ENCODE measurements around the gene HRNR.
"Not testable (repeated sequence)": the region's sequence is repeated elsewhere in the genome, so short reads cannot be mapped to it uniquely, and the experiment has no call there.

DNA sequence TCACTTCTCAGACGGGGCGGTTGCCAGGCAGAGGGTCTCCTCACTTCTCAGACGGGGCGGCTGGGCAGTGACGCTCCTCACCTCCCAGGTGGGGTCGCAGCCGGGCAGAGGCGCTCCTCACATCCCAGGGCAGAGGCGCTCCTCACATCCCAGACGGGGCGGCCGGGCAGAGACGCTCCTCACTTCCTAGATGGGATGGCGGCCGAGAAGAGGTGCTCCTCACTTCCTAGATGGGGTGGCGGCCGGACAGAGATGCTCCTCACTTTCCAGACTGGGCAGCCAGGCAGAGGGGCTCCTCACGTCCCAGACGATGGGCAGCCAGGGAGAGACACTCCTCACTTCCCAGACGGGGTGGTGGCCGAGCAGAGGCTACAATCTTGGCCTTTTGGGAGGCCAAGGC lies 32.4 kb upstream of the HRNR start:
- TF ChIP-seq, protein P1, sequence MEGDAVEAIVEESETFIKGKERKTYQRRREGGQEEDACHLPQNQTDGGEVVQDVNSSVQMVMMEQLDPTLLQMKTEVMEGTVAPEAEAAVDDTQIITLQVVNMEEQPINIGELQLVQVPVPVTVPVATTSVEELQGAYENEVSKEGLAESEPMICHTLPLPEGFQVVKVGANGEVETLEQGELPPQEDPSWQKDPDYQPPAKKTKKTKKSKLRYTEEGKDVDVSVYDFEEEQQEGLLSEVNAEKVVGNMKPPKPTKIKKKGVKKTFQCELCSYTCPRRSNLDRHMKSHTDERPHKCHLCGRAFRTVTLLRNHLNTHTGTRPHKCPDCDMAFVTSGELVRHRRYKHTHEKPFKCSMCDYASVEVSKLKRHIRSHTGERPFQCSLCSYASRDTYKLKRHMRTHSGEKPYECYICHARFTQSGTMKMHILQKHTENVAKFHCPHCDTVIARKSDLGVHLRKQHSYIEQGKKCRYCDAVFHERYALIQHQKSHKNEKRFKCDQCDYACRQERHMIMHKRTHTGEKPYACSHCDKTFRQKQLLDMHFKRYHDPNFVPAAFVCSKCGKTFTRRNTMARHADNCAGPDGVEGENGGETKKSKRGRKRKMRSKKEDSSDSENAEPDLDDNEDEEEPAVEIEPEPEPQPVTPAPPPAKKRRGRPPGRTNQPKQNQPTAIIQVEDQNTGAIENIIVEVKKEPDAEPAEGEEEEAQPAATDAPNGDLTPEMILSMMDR (IDR thresholded peaks at IDR 0.05; ENCODE audit: low read depth, low read length, missing input control): not testable (repeated sequence)
- not testable (repeated sequence) for TF ChIP-seq FOXA1 (IDR thresholded peaks at IDR 0.05); SP1 (IDR thresholded peaks at IDR 0.05); EGR1 (IDR thresholded peaks at IDR 0.05; ENCODE audit: low read depth in 2 of 2); YY1 (IDR thresholded peaks at IDR 0.05); TAF1 (conservative IDR thresholded peaks at IDR 0.05); GABPA (IDR thresholded peaks at IDR 0.05 in 1 of 2, conservative IDR thresholded peaks at IDR 0.05 in 1 of 2); JUND (IDR thresholded peaks at IDR 0.05); NR2F2 (IDR thresholded peaks at IDR 0.05); HNF4A (conservative IDR thresholded peaks at IDR 0.05)
- TF ChIP-seq, protein P2, sequence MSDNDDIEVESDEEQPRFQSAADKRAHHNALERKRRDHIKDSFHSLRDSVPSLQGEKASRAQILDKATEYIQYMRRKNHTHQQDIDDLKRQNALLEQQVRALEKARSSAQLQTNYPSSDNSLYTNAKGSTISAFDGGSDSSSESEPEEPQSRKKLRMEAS (IDR thresholded peaks at IDR 0.05): not testable (repeated sequence)
- TF ChIP-seq, protein P3, sequence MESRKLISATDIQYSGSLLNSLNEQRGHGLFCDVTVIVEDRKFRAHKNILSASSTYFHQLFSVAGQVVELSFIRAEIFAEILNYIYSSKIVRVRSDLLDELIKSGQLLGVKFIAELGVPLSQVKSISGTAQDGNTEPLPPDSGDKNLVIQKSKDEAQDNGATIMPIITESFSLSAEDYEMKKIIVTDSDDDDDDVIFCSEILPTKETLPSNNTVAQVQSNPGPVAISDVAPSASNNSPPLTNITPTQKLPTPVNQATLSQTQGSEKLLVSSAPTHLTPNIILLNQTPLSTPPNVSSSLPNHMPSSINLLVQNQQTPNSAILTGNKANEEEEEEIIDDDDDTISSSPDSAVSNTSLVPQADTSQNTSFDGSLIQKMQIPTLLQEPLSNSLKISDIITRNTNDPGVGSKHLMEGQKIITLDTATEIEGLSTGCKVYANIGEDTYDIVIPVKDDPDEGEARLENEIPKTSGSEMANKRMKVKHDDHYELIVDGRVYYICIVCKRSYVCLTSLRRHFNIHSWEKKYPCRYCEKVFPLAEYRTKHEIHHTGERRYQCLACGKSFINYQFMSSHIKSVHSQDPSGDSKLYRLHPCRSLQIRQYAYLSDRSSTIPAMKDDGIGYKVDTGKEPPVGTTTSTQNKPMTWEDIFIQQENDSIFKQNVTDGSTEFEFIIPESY (IDR thresholded peaks at IDR 0.05): not testable (repeated sequence)
- TF ChIP-seq, protein P4, sequence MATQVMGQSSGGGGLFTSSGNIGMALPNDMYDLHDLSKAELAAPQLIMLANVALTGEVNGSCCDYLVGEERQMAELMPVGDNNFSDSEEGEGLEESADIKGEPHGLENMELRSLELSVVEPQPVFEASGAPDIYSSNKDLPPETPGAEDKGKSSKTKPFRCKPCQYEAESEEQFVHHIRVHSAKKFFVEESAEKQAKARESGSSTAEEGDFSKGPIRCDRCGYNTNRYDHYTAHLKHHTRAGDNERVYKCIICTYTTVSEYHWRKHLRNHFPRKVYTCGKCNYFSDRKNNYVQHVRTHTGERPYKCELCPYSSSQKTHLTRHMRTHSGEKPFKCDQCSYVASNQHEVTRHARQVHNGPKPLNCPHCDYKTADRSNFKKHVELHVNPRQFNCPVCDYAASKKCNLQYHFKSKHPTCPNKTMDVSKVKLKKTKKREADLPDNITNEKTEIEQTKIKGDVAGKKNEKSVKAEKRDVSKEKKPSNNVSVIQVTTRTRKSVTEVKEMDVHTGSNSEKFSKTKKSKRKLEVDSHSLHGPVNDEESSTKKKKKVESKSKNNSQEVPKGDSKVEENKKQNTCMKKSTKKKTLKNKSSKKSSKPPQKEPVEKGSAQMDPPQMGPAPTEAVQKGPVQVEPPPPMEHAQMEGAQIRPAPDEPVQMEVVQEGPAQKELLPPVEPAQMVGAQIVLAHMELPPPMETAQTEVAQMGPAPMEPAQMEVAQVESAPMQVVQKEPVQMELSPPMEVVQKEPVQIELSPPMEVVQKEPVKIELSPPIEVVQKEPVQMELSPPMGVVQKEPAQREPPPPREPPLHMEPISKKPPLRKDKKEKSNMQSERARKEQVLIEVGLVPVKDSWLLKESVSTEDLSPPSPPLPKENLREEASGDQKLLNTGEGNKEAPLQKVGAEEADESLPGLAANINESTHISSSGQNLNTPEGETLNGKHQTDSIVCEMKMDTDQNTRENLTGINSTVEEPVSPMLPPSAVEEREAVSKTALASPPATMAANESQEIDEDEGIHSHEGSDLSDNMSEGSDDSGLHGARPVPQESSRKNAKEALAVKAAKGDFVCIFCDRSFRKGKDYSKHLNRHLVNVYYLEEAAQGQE (IDR thresholded peaks at IDR 0.05): not testable (repeated sequence)
- TF ChIP-seq, protein P5, sequence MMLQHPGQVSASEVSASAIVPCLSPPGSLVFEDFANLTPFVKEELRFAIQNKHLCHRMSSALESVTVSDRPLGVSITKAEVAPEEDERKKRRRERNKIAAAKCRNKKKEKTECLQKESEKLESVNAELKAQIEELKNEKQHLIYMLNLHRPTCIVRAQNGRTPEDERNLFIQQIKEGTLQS (IDR thresholded peaks at IDR 0.05): not testable (repeated sequence)

All from liver (tissue), 3 donors.